NB4 (cell line): ENCODE data around the gene BACH2.

Source experiments
- MAX ChIP-seq: IDR thresholded peaks from 2 replicates; pipeline ENCODE4 v1.6.1; 2011; ENCODE audit warnings: low read depth, low read length
- TF ChIP-seq, protein P1 (sequence below): IDR thresholded peaks from one replicate; pipeline ENCODE4 v1.5.1; 2012; ENCODE audit warnings: low read depth, low read length

DNA sequence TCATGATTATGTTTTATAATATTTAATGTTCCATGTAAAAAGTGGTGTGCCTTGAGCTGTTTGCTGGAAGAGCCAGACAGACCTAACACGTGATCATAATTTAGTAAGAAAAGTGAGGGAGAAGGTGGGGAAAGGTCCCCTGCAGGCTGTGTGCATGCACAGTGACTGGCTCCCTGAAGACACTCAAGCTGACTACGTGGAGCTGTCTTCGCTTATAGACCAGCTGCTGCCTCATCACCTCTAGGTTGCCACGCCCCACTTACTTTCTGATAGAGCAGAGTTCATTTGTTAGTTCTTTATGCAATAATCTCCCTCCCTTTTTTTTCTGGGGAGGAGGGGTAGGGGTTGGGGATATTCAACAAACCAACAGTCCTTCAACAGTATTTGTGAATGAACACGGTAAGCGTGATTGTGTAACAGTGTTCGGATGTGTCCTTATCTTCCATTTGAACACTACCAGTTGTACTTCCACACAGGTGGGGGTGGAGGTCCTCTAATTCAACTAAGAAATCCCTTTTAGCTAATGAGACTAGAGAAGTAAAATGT is 157.3 kb downstream of the BACH2 start:
- TF ChIP-seq, protein P1, sequence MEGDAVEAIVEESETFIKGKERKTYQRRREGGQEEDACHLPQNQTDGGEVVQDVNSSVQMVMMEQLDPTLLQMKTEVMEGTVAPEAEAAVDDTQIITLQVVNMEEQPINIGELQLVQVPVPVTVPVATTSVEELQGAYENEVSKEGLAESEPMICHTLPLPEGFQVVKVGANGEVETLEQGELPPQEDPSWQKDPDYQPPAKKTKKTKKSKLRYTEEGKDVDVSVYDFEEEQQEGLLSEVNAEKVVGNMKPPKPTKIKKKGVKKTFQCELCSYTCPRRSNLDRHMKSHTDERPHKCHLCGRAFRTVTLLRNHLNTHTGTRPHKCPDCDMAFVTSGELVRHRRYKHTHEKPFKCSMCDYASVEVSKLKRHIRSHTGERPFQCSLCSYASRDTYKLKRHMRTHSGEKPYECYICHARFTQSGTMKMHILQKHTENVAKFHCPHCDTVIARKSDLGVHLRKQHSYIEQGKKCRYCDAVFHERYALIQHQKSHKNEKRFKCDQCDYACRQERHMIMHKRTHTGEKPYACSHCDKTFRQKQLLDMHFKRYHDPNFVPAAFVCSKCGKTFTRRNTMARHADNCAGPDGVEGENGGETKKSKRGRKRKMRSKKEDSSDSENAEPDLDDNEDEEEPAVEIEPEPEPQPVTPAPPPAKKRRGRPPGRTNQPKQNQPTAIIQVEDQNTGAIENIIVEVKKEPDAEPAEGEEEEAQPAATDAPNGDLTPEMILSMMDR: no peak
- TF ChIP-seq MAX: no peak
